ENCODE results near the gene ELMO2. TPM values are rescaled to one million over a fixed set of nuclear protein-coding genes. Genes with fewer than 3 reads are reported as not detected.

Gene ELMO2
- total and polyA plus RNA-seq, 2 donors (not counting 1 experiment from before 2014, with no cell fraction given) = 22.1 to 41.7 TPM

DNA sequence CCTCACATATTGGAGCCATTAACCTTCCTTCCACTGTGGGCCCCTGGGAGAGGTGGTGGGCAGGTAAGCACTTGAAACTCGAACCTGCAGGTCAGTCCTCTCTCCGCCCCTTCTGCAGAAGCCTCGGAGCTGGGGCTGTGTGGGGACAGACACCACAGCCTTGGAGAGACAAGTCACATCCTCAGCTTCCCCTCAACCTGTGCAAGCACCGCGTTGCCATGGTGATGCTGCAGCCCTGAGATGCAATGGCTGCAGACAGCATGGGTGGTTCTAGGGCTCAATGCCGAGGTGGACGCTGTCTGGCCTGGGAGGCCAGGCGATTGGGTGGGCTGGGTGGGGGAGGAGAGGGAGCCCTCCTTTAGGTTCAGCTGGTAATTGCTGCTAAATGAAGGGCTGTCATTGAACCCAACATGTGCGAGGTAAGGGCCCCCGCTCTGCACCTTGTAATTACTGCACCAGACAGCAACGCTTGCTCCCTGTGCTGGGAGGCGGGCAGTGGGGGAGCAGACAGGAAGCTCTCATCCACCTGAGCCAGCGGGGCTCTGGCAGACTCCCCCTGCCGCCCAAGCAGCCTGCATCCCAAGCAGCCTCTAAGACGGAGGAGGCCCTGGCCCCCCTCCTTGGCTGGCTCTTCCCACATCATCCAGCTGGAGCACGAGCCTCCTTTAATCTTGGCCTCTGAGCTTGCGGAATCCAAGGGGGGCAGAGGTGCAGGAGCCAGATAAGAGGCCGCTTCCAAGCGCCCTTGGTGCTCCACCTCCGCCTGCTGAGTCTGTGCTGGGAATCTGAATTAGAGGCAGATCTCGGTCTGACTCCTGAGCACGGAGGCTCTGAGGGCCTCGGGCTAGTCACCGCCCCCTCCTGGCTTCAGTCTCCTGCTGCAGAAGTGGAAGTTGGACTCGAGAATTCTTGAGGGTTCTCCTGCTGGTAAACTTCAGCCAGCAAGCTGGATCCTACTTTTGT, 58.3 kb downstream of the ELMO2 start:
- H3K27me3 ChIP-seq (replicated peaks in 1 of 4; ENCODE audit: control extremely low read depth in 1 of 4, control insufficient read depth in 3 of 4, insufficient read depth in 4 of 4, low read length in 3 of 4) = peaks cover 0 to 2% (median 1%) of the 10 kb centered on the region in 4 experiments
- H3K36me3 ChIP-seq (replicated peaks in 1 of 2; ENCODE audit: control extremely low read depth in 1 of 2, control insufficient read depth in 1 of 2, extremely low read depth in 1 of 2, insufficient read depth in 2 of 2, low read length in 1 of 2) = peaks cover 0 to 32% of the 10 kb centered on the region in 2 experiments
- no peak overlapping the region for H3K9ac ChIP-seq (ENCODE audit: low read length)
- H3K9me3 ChIP-seq (ENCODE audit: control extremely low read depth in 1 of 3, control insufficient read depth in 2 of 3, insufficient read depth in 1 of 3, low read length in 2 of 3) = no peaks in the 10 kb centered on the region
- no peak overlapping the region for H2AFZ ChIP-seq (ENCODE audit: insufficient read depth, low read depth, low read length, poor library complexity, severe bottlenecking)
- peaks cover 1% of the 10 kb centered on the region for H3K27me3 Mint-ChIP-seq
- ChIA-PET POLR2A (interaction anchor here (0.7 kb wide), 1 partner anchor 16 kb away, joined by 4 read pairs; no protein-coding TSS in a partner anchor), CTCF (interaction anchor here (0.8 to 3.0 kb wide), 18 partner anchors 9 to 378 kb away, joined by 3 to 19 read pairs (median 4); partner anchors contain the start of genes CDH22 and ELMO2)
- DNase-seq (no peak), ATAC-seq (ENCODE audit: low read depth) (no peak)
- intact Hi-C loops (cut with micrococcal nuclease) = loop anchor here (5.0 to 10.0 kb wide), 2 partner anchors 216 to 323 kb away; partner anchors contain the start of gene SLC12A5
- peaks cover 3% of the 10 kb centered on the region for H3K79me2 ChIP-seq (ENCODE audit: control insufficient read depth, insufficient read depth, low read length)
- no peak overlapping the region for H3K4me3 ChIP-seq (ENCODE audit: control extremely low read depth in 1 of 5, extremely low read depth in 1 of 5, insufficient read depth in 1 of 5, low read depth in 2 of 5, low read length in 4 of 5)
- H3K4me2 ChIP-seq (replicated peaks; ENCODE audit: low read depth, low read length, poor library complexity, severe bottlenecking) = no peak overlapping the region
- peaks cover 17% of the 10 kb centered on the region for H4K20me1 ChIP-seq (ENCODE audit: control insufficient read depth, insufficient read depth, low read length, poor library complexity, severe bottlenecking)
- H3K9me3 Mint-ChIP-seq (ENCODE audit: insufficient read depth) = no peaks in the 10 kb centered on the region
- H3K27ac ChIP-seq (ENCODE audit: low read length in 2 of 2) = no peak overlapping the region
- peaks cover 34% of the 10 kb centered on the region for H3K4me1 Mint-ChIP-seq
- H3K4me1 ChIP-seq (ENCODE audit: control insufficient read depth in 2 of 2, insufficient read depth in 2 of 2, low read length in 2 of 2) = peaks cover 16 to 36% of the 10 kb centered on the region in 2 donors
- TF ChIP-seq, protein P1, sequence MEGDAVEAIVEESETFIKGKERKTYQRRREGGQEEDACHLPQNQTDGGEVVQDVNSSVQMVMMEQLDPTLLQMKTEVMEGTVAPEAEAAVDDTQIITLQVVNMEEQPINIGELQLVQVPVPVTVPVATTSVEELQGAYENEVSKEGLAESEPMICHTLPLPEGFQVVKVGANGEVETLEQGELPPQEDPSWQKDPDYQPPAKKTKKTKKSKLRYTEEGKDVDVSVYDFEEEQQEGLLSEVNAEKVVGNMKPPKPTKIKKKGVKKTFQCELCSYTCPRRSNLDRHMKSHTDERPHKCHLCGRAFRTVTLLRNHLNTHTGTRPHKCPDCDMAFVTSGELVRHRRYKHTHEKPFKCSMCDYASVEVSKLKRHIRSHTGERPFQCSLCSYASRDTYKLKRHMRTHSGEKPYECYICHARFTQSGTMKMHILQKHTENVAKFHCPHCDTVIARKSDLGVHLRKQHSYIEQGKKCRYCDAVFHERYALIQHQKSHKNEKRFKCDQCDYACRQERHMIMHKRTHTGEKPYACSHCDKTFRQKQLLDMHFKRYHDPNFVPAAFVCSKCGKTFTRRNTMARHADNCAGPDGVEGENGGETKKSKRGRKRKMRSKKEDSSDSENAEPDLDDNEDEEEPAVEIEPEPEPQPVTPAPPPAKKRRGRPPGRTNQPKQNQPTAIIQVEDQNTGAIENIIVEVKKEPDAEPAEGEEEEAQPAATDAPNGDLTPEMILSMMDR (IDR thresholded peaks at IDR 0.05) = no peak
- TF ChIP-seq EZH2 (IDR thresholded peaks at IDR 0.05; ENCODE audit: borderline replicate concordance, insufficient read depth, low read depth, low read length, poor library complexity, severe bottlenecking) = no peak
- H3K4me3 Mint-ChIP-seq = no peak overlapping the region
- H3K27ac Mint-ChIP-seq = no peak overlapping the region
- 96% methylated on average over 25 of the region's 25 CpGs for WGBS (ENCODE audit: insufficient coverage)
